ENCODE results near the gene WDR70. TPM values are rescaled to one million over a fixed set of nuclear protein-coding genes. Genes with fewer than 3 reads are reported as not detected.

The WDR70 gene
- total RNA-seq, 2 donors from 2014 or later: 26.7 to 28.6 TPM

- no peak for DNase-seq
- Histone ChIP-seq H3K36me3 (no peaks in the 10 kb centered on the region), H3K27ac (no peak overlapping the region), H3K9me3 (no peaks in the 10 kb centered on the region), H3K4me3 (no peak overlapping the region), H3K9ac (ENCODE audit: low read depth in 2 of 2, low read length in 2 of 2) (no peak overlapping the region), H3K27me3 (no peaks in the 10 kb centered on the region), H3K4me1 (no peaks in the 10 kb centered on the region)
- no peak for TF ChIP-seq CTCF (IDR thresholded peaks at IDR 0.05)
- intact Hi-C loops (cut with DNase I): no loop called here
Observed at GRCh38 chr5:37701868-37702267, 322.8 kb downstream of the WDR70 start.

- no peak for DNase-seq
- Histone ChIP-seq H3K27ac (no peak overlapping the region), H3K9me3 (no peaks in the 10 kb centered on the region), H3K9ac (ENCODE audit: low read depth in 2 of 2, low read length in 2 of 2) (no peak overlapping the region), H3K4me3 (no peak overlapping the region), H3K4me1 (no peaks in the 10 kb centered on the region), H3K27me3 (no peaks in the 10 kb centered on the region), H3K36me3 (no peaks in the 10 kb centered on the region)
- no peak for TF ChIP-seq CTCF (IDR thresholded peaks at IDR 0.05)
- intact Hi-C loops (cut with DNase I): no loop called here
Observed at GRCh38 chr5:37703841-37704241, 324.7 kb downstream of the WDR70 start.

- H3K9me3 ChIP-seq: no peaks in the 10 kb centered on the region
- intact Hi-C loops (cut with DNase I): no loop called here
- H3K27ac ChIP-seq: no peak overlapping the region
- no peak for DNase-seq
- no peak for TF ChIP-seq CTCF (IDR thresholded peaks at IDR 0.05)
- H3K36me3 ChIP-seq: no peaks in the 10 kb centered on the region
- H3K4me3 ChIP-seq: no peak overlapping the region
- H3K9ac ChIP-seq (ENCODE audit: low read depth in 2 of 2, low read length in 2 of 2): no peak overlapping the region
- no peaks in the 10 kb centered on the region for H3K27me3 ChIP-seq
- H3K4me1 ChIP-seq: no peaks in the 10 kb centered on the region
Observed at GRCh38 chr5:37704406-37704805, 325.3 kb downstream of the WDR70 start.

- H3K27me3 ChIP-seq: no peaks in the 10 kb centered on the region
- DNase-seq: no peak
- no peaks in the 10 kb centered on the region for H3K36me3 ChIP-seq
- intact Hi-C loops (cut with DNase I): no loop called here
- no peak for TF ChIP-seq CTCF (IDR thresholded peaks at IDR 0.05)
- no peaks in the 10 kb centered on the region for H3K4me1 ChIP-seq
- H3K9ac ChIP-seq (ENCODE audit: low read depth in 2 of 2, low read length in 2 of 2): no peak overlapping the region
- no peaks in the 10 kb centered on the region for H3K9me3 ChIP-seq
- H3K4me3 ChIP-seq: no peak overlapping the region
- H3K27ac ChIP-seq: no peak overlapping the region
Observed at GRCh38 chr5:37709020-37709419, 329.9 kb downstream of the WDR70 start.

- intact Hi-C loops (cut with DNase I): no loop called here
- DNase-seq: no peak
- H3K9ac ChIP-seq (ENCODE audit: low read depth in 2 of 2, low read length in 2 of 2): no peak overlapping the region
- no peaks in the 10 kb centered on the region for H3K36me3 ChIP-seq
- H3K27ac ChIP-seq: no peak overlapping the region
- H3K4me1 ChIP-seq: no peaks in the 10 kb centered on the region
- no peak for TF ChIP-seq CTCF (IDR thresholded peaks at IDR 0.05)
- no peaks in the 10 kb centered on the region for H3K9me3 ChIP-seq
- no peaks in the 10 kb centered on the region for H3K27me3 ChIP-seq
- H3K4me3 ChIP-seq: no peak overlapping the region
Observed at GRCh38 chr5:37710965-37711364, 331.8 kb downstream of the WDR70 start.

- Histone ChIP-seq H3K4me3 (no peak overlapping the region), H3K9ac (ENCODE audit: low read depth in 2 of 2, low read length in 2 of 2) (no peak overlapping the region), H3K4me1 (peaks cover under 1% of the 10 kb centered on the region), H3K27me3 (no peaks in the 10 kb centered on the region), H3K9me3 (no peaks in the 10 kb centered on the region), H3K36me3 (no peaks in the 10 kb centered on the region), H3K27ac (no peak overlapping the region)
- intact Hi-C loops (cut with DNase I): no loop called here
- no peak for TF ChIP-seq CTCF (IDR thresholded peaks at IDR 0.05)
- DNase-seq: no peak
Observed at GRCh38 chr5:37712750-37713149, 333.6 kb downstream of the WDR70 start.

Measured in colonic mucosa (tissue), 4 donors.